A549 (cell line): ENCODE results near the gene SAMD4B. TPM values are rescaled to one million over a fixed set of nuclear protein-coding genes. Genes with fewer than 3 reads are reported as not detected.

Experiments
- BCL3 ChIP-seq: fragments of >200 bp; sonication (Bioruptor Twin); formaldehyde crosslinking; IDR thresholded peaks from 3 replicates; pipeline ENCODE4 v1.6.1; 2016
- BHLHE40 ChIP-seq: IDR thresholded peaks from 2 replicates; pipeline ENCODE4 v1.6.1; 2012; ENCODE audit warnings: low read depth, low read length, inconsistent platforms
- CBX2 ChIP-seq: fragments of 200-600 bp; sonication (generic); IDR thresholded peaks from 2 replicates; pipeline ENCODE4 v1.6.1; 2016; ENCODE audit warnings: low read depth, mild to moderate bottlenecking, borderline replicate concordance
- CTCF ChIP-seq: fragments of >200 bp; sonication (Bioruptor Twin); formaldehyde crosslinking; IDR thresholded peaks from 3 replicates; pipeline ENCODE4 v1.5.1; 2016
- EHF ChIP-seq: fragments of 250-450 bp; sonication (Bioruptor Pico); IDR thresholded peaks from 2 replicates; pipeline ENCODE4 v1.5.0; 2020; ENCODE audit warnings: mild to moderate bottlenecking
- EHMT2 ChIP-seq: fragments of 200-600 bp; sonication (generic); IDR thresholded peaks from 2 replicates; pipeline ENCODE4 v1.6.1; 2016; ENCODE audit warnings: antibody characterized with exemption, low read depth, mild to moderate bottlenecking, moderate library complexity
- FOXS1 ChIP-seq: fragments of 250-450 bp; sonication (Bioruptor Pico); IDR thresholded peaks from 2 replicates; pipeline ENCODE4 v1.5.0; 2020; ENCODE audit warnings: mild to moderate bottlenecking, moderate library complexity
- HES2 ChIP-seq: fragments of >200 bp; sonication (Bioruptor Twin); formaldehyde crosslinking; IDR thresholded peaks from 2 replicates; pipeline ENCODE4 v1.6.1; 2016
- HMGXB4 ChIP-seq: fragments of 250-450 bp; sonication (Bioruptor Pico); IDR thresholded peaks from 2 replicates; pipeline ENCODE4 v1.5.0; 2021; ENCODE audit warnings: mild to moderate bottlenecking, moderate library complexity, borderline replicate concordance
- HOXB13 ChIP-seq: fragments of 250-450 bp; sonication (Bioruptor Pico); IDR thresholded peaks from 2 replicates; pipeline ENCODE4 v1.5.0; 2020; ENCODE audit warnings: low read depth, mild to moderate bottlenecking, moderate library complexity
- JUN ChIP-seq, 2 experiments: fragments of >200 bp; sonication (Bioruptor Twin); formaldehyde crosslinking; IDR thresholded peaks; 2 replicates in 1 of 2; 3 replicates in 1 of 2; pipeline ENCODE4 v1.6.1; 2016 to 2017
- MAX ChIP-seq: IDR thresholded peaks from 2 replicates; pipeline ENCODE4 v1.6.1; 2012
- MAZ ChIP-seq: fragments of 150-350 bp; IDR thresholded peaks from 2 replicates; pipeline ENCODE4 v1.6.1; 2014; ENCODE audit warnings: antibody characterized with exemption, low read depth, low read length, borderline replicate concordance
- NFE2L2 ChIP-seq: fragments of 150-350 bp; conservative IDR thresholded peaks from 2 replicates; pipeline ENCODE4 v1.6.1; 2014; ENCODE audit warnings: low read length
- NR3C1 ChIP-seq: fragments of >200 bp; sonication (Bioruptor Twin); formaldehyde crosslinking; IDR thresholded peaks from 3 replicates; pipeline ENCODE4 v1.6.1; 2017
- PBX3 ChIP-seq: IDR thresholded peaks from 2 replicates; pipeline ENCODE4 v1.6.1; 2012
- PHF8 ChIP-seq: fragments of 200-600 bp; sonication (generic); IDR thresholded peaks from 2 replicates; pipeline ENCODE4 v1.6.1; 2016; ENCODE audit warnings: low read depth, mild to moderate bottlenecking, antibody characterized with exemption, moderate library complexity, borderline replicate concordance
- POLR2AphosphoS2 ChIP-seq: conservative IDR thresholded peaks from 2 replicates; pipeline ENCODE4 v1.6.1; 2012; ENCODE audit warnings: low read length, improper control_type of control experiment, inconsistent platforms
- RAD21 ChIP-seq, 2 experiments: fragments of >200 bp in 1 of 2; sonication (Bioruptor Twin) in 1 of 2; formaldehyde crosslinking in 1 of 2; IDR thresholded peaks in 1 of 2; conservative IDR thresholded peaks in 1 of 2; 2 replicates in 1 of 2; 3 replicates in 1 of 2; pipeline ENCODE4 v1.6.1; 2012 to 2018; ENCODE audit warnings: inconsistent platforms in 1 of 2
- RARB ChIP-seq: fragments of 250-450 bp; sonication (Bioruptor Pico); IDR thresholded peaks from 2 replicates; pipeline ENCODE4 v1.8.0; 2021; ENCODE audit warnings: mild to moderate bottlenecking, moderate library complexity
- TFCP2L1 ChIP-seq: fragments of 250-450 bp; sonication (Bioruptor Pico); IDR thresholded peaks from 2 replicates; pipeline ENCODE4 v1.5.0; 2021; ENCODE audit warnings: mild to moderate bottlenecking
- ZC3H11A ChIP-seq: fragments of 450-650 bp; IDR thresholded peaks from 2 replicates; pipeline ENCODE4 v1.6.1; 2014; ENCODE audit warnings: antibody characterized with exemption, mild to moderate bottlenecking
- polyA plus RNA-seq, 4 experiments: library from polyadenylated mRNA; depleted of rRNA in 3 of 4; stranded (reverse); fragments of >200 nt; fragmentation: RNase III in 1 of 4; extraction: RNeasy Plus Mini Kit Qiagen cat#74134 plus additional on column Dnase treatment in 1 of 4; gene quantifications; 2 replicates in 3 of 4; 3 replicates in 1 of 4; pipeline ENCODE4 v1.2.3, GENCODE V29; 2011 to 2017

SAMD4B gene
- polyA plus RNA-seq, 2 of the 4 experiments (the other 2 are of a cell fraction) = 82.1 to 118 TPM

- TF ChIP-seq ZC3H11A (no peak), MAZ (peak; percentile 78), EHF (CRISPR knock-in tag) (peak; percentile 99), PHF8 (no peak), RARB (peak; percentile 89), CTCF (no peak), RAD21 (conservative IDR thresholded peaks at IDR 0.05 in 1 of 2, IDR thresholded peaks at IDR 0.05 in 1 of 2) (no peak), HMGXB4 (CRISPR knock-in tag) (peak; percentile 98; the same call in 1 of the 2 replicates), POLR2AphosphoS2 (peak; percentile 92; the same call in 1 of the 2 replicates), MAX (peak; percentile 99), JUN (IDR thresholded peaks at IDR 0.05) (peak; percentile 75 to 86), HOXB13 (CRISPR knock-in tag) (peak; percentile 100), NR3C1 (no peak), PBX3 (peak; percentile 75; the same call in 1 of the 2 replicates), HES2 (no peak), BHLHE40 (peak; percentile 17; the same call in 1 of the 2 replicates), EHMT2 (no peak), CBX2 (no peak), BCL3 (peak; percentile 82; the same call in 2 of the 3 replicates), FOXS1 (CRISPR knock-in tag) (peak; percentile 97), TFCP2L1 (CRISPR knock-in tag) (peak; percentile 98), NFE2L2 (peak; percentile 40; the same call in 1 of the 2 replicates)
- TF ChIP-seq, all 56 proteins: peak for 35
These were observed 88.7 kb downstream of the SAMD4B start (continued) for GRCh38 chr19:39430675-39431593.
